Measurements from ENCODE around the gene AMBP. TPM values are rescaled to one million over a fixed set of nuclear protein-coding genes. Genes with fewer than 3 reads are reported as not detected.

The AMBP gene
- total RNA-seq, 1 donor from 2014 or later: not detected

- no peaks in the 10 kb centered on the region for H3K27me3 ChIP-seq (ENCODE audit: control insufficient read depth, insufficient read depth, low read length)
- DNase-seq (ENCODE audit: low read depth) (no peak), FAIRE-seq (peak; percentile 23)
- peaks cover 4% of the 10 kb centered on the region for H3K36me3 ChIP-seq (ENCODE audit: control insufficient read depth, insufficient read depth, low read length)
- H3K4me3 ChIP-seq (ENCODE audit: low read depth, low read length): no peak overlapping the region
- TF ChIP-seq, protein P1, sequence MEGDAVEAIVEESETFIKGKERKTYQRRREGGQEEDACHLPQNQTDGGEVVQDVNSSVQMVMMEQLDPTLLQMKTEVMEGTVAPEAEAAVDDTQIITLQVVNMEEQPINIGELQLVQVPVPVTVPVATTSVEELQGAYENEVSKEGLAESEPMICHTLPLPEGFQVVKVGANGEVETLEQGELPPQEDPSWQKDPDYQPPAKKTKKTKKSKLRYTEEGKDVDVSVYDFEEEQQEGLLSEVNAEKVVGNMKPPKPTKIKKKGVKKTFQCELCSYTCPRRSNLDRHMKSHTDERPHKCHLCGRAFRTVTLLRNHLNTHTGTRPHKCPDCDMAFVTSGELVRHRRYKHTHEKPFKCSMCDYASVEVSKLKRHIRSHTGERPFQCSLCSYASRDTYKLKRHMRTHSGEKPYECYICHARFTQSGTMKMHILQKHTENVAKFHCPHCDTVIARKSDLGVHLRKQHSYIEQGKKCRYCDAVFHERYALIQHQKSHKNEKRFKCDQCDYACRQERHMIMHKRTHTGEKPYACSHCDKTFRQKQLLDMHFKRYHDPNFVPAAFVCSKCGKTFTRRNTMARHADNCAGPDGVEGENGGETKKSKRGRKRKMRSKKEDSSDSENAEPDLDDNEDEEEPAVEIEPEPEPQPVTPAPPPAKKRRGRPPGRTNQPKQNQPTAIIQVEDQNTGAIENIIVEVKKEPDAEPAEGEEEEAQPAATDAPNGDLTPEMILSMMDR (IDR thresholded peaks at IDR 0.05; ENCODE audit: insufficient read depth, low read length, severe bottlenecking): no peak
These were observed 52.3 kb downstream of the AMBP start for GRCh38 chr9:114025760-114026159.

DNA sequence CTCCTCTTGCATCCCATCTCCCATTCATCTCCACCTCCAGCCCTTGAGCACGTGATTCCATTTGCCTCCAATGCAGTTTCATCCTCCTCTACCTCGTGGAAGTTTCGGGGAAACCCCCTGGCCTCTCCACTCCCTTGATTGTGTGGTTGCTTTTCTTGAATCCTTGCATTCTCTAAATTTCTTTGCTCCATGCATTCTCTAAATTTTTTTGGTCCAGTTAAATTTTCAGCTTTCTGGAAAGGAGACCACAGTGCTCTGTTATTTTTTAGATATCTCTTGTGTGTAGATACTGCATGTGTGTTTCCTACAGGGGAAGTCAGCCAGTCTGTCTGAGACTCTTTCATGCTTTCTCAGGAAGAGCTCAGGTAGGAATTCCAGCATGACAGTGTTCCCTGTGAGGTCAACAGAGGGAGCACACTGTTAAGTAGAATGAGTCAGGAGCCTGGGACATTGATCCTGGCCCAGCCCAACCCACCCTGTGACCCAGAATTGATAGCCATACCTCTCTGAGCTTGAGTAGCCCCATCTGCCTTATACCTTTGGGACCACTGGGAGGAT lies 52.8 kb downstream of the AMBP start:
- H3K27me3 ChIP-seq (ENCODE audit: control insufficient read depth, insufficient read depth, low read length): no peaks in the 10 kb centered on the region
- TF ChIP-seq, protein P1 (IDR thresholded peaks at IDR 0.05; ENCODE audit: insufficient read depth, low read length, severe bottlenecking): no peak
- no peak for FAIRE-seq
- no peak overlapping the region for H3K4me3 ChIP-seq (ENCODE audit: low read depth, low read length)
- peaks cover 3% of the 10 kb centered on the region for H3K36me3 ChIP-seq (ENCODE audit: control insufficient read depth, insufficient read depth, low read length)
- DNase-seq (ENCODE audit: low read depth): no peak

GRCh38 chr9:114023961-114024360 lies 54.1 kb downstream of the AMBP start:
- TF ChIP-seq, protein P1 (IDR thresholded peaks at IDR 0.05; ENCODE audit: insufficient read depth, low read length, severe bottlenecking): no peak
- Histone ChIP-seq H3K4me3 (ENCODE audit: low read depth, low read length) (no peak overlapping the region), H3K27me3 (ENCODE audit: control insufficient read depth, insufficient read depth, low read length) (no peaks in the 10 kb centered on the region), H3K36me3 (ENCODE audit: control insufficient read depth, insufficient read depth, low read length) (peaks cover 3% of the 10 kb centered on the region)
- DNase-seq (ENCODE audit: low read depth): no peak
- FAIRE-seq: no peak

DNA sequence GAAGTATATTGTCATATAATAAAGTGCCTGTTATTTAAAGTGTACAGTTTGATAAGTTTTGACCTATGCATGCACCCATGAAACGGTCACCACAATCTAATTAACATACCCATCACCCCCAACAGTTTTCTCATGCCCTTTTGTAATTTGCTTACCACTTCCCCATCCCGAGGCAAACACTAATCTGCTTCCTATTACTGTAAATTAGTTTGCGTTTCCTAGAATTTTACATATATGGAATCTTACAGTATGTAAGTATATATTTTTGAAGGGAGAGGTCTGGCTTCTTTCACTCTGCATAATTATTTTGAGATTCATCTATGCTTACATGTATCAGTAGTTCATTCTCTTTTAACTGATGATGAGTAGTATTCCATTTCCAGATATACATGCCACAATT lies 56.5 kb downstream of the AMBP start:
- TF ChIP-seq, protein P1 (IDR thresholded peaks at IDR 0.05; ENCODE audit: insufficient read depth, low read length, severe bottlenecking): no peak
- FAIRE-seq (no peak), DNase-seq (ENCODE audit: low read depth) (no peak)
- Histone ChIP-seq H3K36me3 (ENCODE audit: control insufficient read depth, insufficient read depth, low read length) (peaks cover 1% of the 10 kb centered on the region), H3K27me3 (ENCODE audit: control insufficient read depth, insufficient read depth, low read length) (no peaks in the 10 kb centered on the region), H3K4me3 (ENCODE audit: low read depth, low read length) (no peak overlapping the region)

- TF ChIP-seq, protein P1 (IDR thresholded peaks at IDR 0.05; ENCODE audit: insufficient read depth, low read length, severe bottlenecking): no peak
- DNase-seq (ENCODE audit: low read depth) (no peak), FAIRE-seq (no peak)
- H3K4me3 ChIP-seq (ENCODE audit: low read depth, low read length): no peak overlapping the region
- H3K27me3 ChIP-seq (ENCODE audit: control insufficient read depth, insufficient read depth, low read length): no peaks in the 10 kb centered on the region
- peaks cover 1% of the 10 kb centered on the region for H3K36me3 ChIP-seq (ENCODE audit: control insufficient read depth, insufficient read depth, low read length)
These were observed 60.1 kb downstream of the AMBP start for GRCh38 chr9:114017741-114018715.
